Vagina (tissue), 2 donors: ENCODE measurements around the gene SSTR4. TPM values are rescaled to one million over a fixed set of nuclear protein-coding genes. Genes with fewer than 3 reads are reported as not detected.

ENCODE experiments used
- DNase-seq, 2 donors: peaks; one replicate each; pipeline ENCODE4 v3.0.0-alpha.2; 2017; ENCODE audit errors: extremely low spot score in 2 of 2
- H3K27ac ChIP-seq: fragments of 200-600 bp; sonication (generic); one replicate; pipeline ENCODE4 v1.5.1; 2019
- H3K27me3 ChIP-seq: fragments of 200-600 bp; sonication (generic); one replicate; pipeline ENCODE4 v1.5.1; 2019
- H3K36me3 ChIP-seq, 2 donors: fragments of 200-600 bp; sonication (generic); one replicate each; pipeline ENCODE4 v1.5.1; 2017 to 2019
- H3K4me1 ChIP-seq: fragments of 200-600 bp; sonication (generic); one replicate; pipeline ENCODE4 v1.5.1; 2019
- H3K4me3 ChIP-seq, 2 donors: fragments of 200-600 bp; sonication (generic); 1 replicate in 1 of 2; 2 replicates in 1 of 2; pipeline ENCODE4 v1.5.1; 2016 to 2019
- H3K9me3 ChIP-seq: fragments of 200-600 bp; sonication (generic); one replicate; pipeline ENCODE4 v1.5.1; 2019
- CTCF ChIP-seq, 3 experiments: fragments of 450-650 bp in 2 of 3; fragments of 200-600 bp in 1 of 3; sonication (generic) in 1 of 3; IDR thresholded peaks; one replicate each; pipeline ENCODE4 v1.5.1; 2017 to 2019; ENCODE audit warnings: antibody characterized with exemption in 3 of 3, mild to moderate bottlenecking in 2 of 3, moderate library complexity in 2 of 3
- POLR2A ChIP-seq, 2 donors: fragments of 450-650 bp; IDR thresholded peaks; one replicate each; pipeline ENCODE4 v1.6.1; 2017; ENCODE audit warnings: antibody characterized with exemption in 2 of 2, mild to moderate bottlenecking in 2 of 2, moderate library complexity in 2 of 2
- POLR2AphosphoS5 ChIP-seq, 2 donors: sonication (generic); formaldehyde crosslinking; IDR thresholded peaks; one replicate each; pipeline ENCODE4 v1.9.0; 2017; ENCODE audit warnings: antibody characterized with exemption in 2 of 2, mild to moderate bottlenecking in 2 of 2, low read depth in 1 of 2; ENCODE audit not compliant: insufficient read depth in 1 of 2
- intact Hi-C: fragments of 100-400 bp; cut with DNase I; formaldehyde crosslinking; loops from one replicate; pipeline ENCODE4 v1.15.1; 2023
- total RNA-seq: library from RNA; depleted of rRNA; stranded (reverse); fragments of >200 nt; gene quantifications from one replicate; pipeline ENCODE4 v1.2.3, GENCODE V29; 2016

SSTR4 gene
- total RNA-seq, 1 donor from 2014 or later: not detected

- no peaks in the 10 kb centered on the region for H3K36me3 ChIP-seq
- DNase-seq: no peak
- no peaks in the 10 kb centered on the region for H3K9me3 ChIP-seq
- intact Hi-C loops: loop anchor here (10.0 kb wide), 1 partner anchor 60 kb away; no protein-coding TSS in a partner anchor
- H3K27ac ChIP-seq: peak overlapping the region; percentile 70
- peaks cover 12% of the 10 kb centered on the region for H3K4me1 ChIP-seq
- H3K4me3 ChIP-seq: peak overlapping the region; percentile 22 to 38
- H3K27me3 ChIP-seq: no peaks in the 10 kb centered on the region
- TF ChIP-seq POLR2AphosphoS5 (IDR thresholded peaks at IDR 0.05; ENCODE audit: insufficient read depth in 1 of 2, low read depth in 1 of 2) (no peak), CTCF (IDR thresholded peaks at IDR 0.05) (no peak), POLR2A (IDR thresholded peaks at IDR 0.05) (no peak)
Measured at GRCh38 chr20:23084845-23085365, 49.8 kb downstream of the SSTR4 start.

- Histone ChIP-seq H3K27ac (peak overlapping the region; percentile 70), H3K4me3 (peak overlapping the region; percentile 22 to 38), H3K36me3 (no peaks in the 10 kb centered on the region), H3K9me3 (no peaks in the 10 kb centered on the region), H3K27me3 (no peaks in the 10 kb centered on the region), H3K4me1 (peaks cover 12% of the 10 kb centered on the region)
- intact Hi-C loops: loop anchor here (10.0 kb wide), 1 partner anchor 59 kb away; no protein-coding TSS in a partner anchor
- DNase-seq: no peak
- TF ChIP-seq POLR2AphosphoS5 (IDR thresholded peaks at IDR 0.05; ENCODE audit: insufficient read depth in 1 of 2, low read depth in 1 of 2) (no peak), CTCF (IDR thresholded peaks at IDR 0.05) (no peak), POLR2A (IDR thresholded peaks at IDR 0.05) (no peak)
Measured at GRCh38 chr20:23085436-23086055, 50.4 kb downstream of the SSTR4 start.

DNA sequence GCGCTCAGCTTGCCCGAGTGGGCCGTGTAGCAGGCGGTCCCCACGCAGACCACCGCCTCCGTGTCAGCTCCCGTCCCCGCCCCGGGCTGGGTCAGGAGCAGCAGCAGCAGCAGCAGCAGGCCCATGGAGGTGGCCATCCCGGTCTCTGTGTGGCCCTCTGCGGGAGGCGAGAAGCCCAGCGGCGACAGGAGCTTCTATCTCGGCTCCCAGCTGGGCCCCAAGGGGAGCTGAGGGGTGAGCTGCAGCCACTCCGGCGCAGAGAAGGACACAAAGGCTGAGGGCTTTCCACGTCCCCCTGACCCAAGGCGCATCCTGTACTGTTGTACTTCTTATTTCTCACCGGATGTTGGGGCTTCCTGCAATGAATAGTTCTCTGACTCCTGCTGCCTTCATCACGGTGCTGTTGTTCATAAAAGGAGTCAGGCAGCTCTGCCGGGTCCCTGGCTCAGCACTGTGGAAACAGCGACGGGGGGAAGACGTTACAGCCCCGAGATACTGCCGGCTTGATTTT lies 51.0 kb downstream of the SSTR4 start, which contains the start of gene CD93:
Gene CD93, minus strand, starts transcription at position 269 of the 511 bp plus-strand sequence. Its CDS starts 132 bp downstream, at position 137.
- Histone ChIP-seq H3K27ac (peak within 1 kb of the TSS; percentile 70), H3K4me3 (peak within 1 kb of the TSS; percentile 22 to 38), H3K4me1 (peaks cover 12% of the 10 kb centered on the region), H3K36me3 (no peaks in the 10 kb centered on the region), H3K27me3 (no peaks in the 10 kb centered on the region), H3K9me3 (no peaks in the 10 kb centered on the region)
- DNase-seq: no peak
- TF ChIP-seq POLR2A (IDR thresholded peaks at IDR 0.05) (no peak), POLR2AphosphoS5 (IDR thresholded peaks at IDR 0.05; ENCODE audit: insufficient read depth in 1 of 2, low read depth in 1 of 2) (peak; percentile 40 to 66)
- intact Hi-C loops: loop anchor here (10.0 kb wide), 1 partner anchor 59 kb away; no protein-coding TSS in a partner anchor

DNA sequence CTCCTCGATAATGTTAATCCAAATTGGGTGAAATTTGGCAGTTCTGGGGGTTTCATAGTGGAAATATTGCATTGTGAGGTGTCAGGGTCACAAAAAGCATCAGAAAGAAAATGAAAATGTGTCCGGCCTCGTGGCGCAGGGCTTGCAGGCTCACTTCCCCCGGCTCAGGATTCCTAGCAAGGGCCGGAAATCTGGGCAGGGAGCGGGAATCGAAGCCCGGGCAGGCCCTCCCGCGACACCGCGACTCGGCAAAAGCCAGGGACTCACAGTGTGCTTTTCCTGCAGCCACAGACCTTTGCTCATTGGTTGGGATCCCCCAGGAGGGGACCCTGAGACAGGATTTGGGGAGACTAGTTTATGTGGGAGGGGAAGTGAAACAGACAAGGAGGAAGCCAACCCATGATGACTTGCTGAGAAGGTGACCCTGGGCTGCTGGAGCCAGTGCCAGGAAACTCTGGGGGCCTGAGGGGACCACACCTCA lies 51.9 kb downstream of the SSTR4 start:
- peaks cover 12% of the 10 kb centered on the region for H3K4me1 ChIP-seq
- DNase-seq: no peak
- TF ChIP-seq POLR2A (IDR thresholded peaks at IDR 0.05): no peak
- TF ChIP-seq POLR2AphosphoS5 (IDR thresholded peaks at IDR 0.05; ENCODE audit: insufficient read depth in 1 of 2, low read depth in 1 of 2): peak in 1 of 2 donors; percentile 43
- TF ChIP-seq CTCF (IDR thresholded peaks at IDR 0.05): no peak
- no peaks in the 10 kb centered on the region for H3K36me3 ChIP-seq
- intact Hi-C loops: loop anchor here (10.0 kb wide), 1 partner anchor 58 kb away; no protein-coding TSS in a partner anchor
- H3K9me3 ChIP-seq: no peaks in the 10 kb centered on the region
- no peaks in the 10 kb centered on the region for H3K27me3 ChIP-seq
- H3K27ac ChIP-seq: peak overlapping the region; percentile 70
- H3K4me3 ChIP-seq: peak overlapping the region in 1 of 2 donors; percentile 38

DNA sequence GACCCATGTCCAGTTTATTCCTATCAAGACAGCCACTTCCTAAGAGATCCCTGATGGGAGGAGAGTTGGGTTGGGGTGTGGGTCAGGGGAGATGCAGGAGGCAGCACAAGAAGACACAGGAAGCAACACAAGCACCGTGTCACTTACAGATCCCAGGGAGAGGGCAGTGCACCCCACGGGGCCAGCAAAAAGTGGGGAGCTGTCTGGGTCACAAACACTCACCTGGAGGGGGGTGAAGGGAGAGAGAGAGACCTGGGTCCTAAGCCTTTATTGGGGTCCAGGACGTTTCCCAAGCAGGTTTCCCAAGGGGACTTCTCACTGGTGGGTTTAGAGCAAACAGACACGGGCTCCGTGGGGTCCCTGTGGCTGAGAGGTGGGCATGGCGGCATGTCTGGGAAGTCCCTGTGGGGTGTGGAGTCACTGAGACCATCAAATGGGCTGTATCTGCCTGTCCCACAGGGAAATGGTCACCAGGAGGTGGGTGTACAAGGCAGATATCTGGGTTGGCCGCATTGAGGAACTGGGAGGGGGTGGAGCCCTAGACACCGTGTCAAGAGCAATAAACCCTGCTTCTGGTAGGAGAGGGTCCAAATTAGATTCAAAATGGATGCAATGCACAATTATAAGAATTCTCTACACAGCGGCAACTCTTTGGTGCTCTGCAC lies 52.6 kb downstream of the SSTR4 start:
- H3K4me3 ChIP-seq: no peak overlapping the region
- no peaks in the 10 kb centered on the region for H3K9me3 ChIP-seq
- no peak for TF ChIP-seq CTCF (IDR thresholded peaks at IDR 0.05)
- TF ChIP-seq POLR2A (IDR thresholded peaks at IDR 0.05): no peak
- TF ChIP-seq POLR2AphosphoS5 (IDR thresholded peaks at IDR 0.05; ENCODE audit: insufficient read depth in 1 of 2, low read depth in 1 of 2): no peak
- H3K36me3 ChIP-seq: no peaks in the 10 kb centered on the region
- intact Hi-C loops: loop anchor here (10.0 kb wide), 1 partner anchor 57 kb away; no protein-coding TSS in a partner anchor
- H3K4me1 ChIP-seq: peaks cover 12% of the 10 kb centered on the region
- DNase-seq: no peak
- no peaks in the 10 kb centered on the region for H3K27me3 ChIP-seq
- peak overlapping the region; percentile 70 for H3K27ac ChIP-seq
